Neural cell (in vitro differentiated cells): ENCODE results near the gene AK3. TPM values are rescaled to one million over a fixed set of nuclear protein-coding genes. Genes with fewer than 3 reads are reported as not detected.

Source experiments
- H2AFZ ChIP-seq: fragments of 200-600, 300-800 bp; sonication (generic), shearing (Covaris generic); 2 replicates; pipeline ENCODE4 v1.6.0; 2014; ENCODE audit warnings: low read depth, mild to moderate bottlenecking, antibody characterized with exemption, low read length, moderate library complexity
- H3F3A ChIP-seq: fragments of 200-600 bp; shearing (Covaris generic); 2 replicates; pipeline ENCODE4 v1.6.1; 2016; ENCODE audit warnings: mild to moderate bottlenecking, moderate library complexity, mixed read lengths, antibody characterized with exemption, low read length; ENCODE audit not compliant: insufficient read depth, poor library complexity, severe bottlenecking
- H3K27ac ChIP-seq: fragments of 200-600, 300-800 bp; sonication (generic), shearing (Covaris generic); 2 replicates; pipeline ENCODE4 v1.5.1; 2014; ENCODE audit warnings: mild to moderate bottlenecking, low read length, moderate library complexity
- H3K27me3 ChIP-seq: fragments of 300-800, 200-600 bp; sonication (generic), shearing (Covaris generic); 2 replicates; pipeline ENCODE4 v1.6.0; 2014; ENCODE audit warnings: mild to moderate bottlenecking, low read depth, low read length, moderate library complexity; ENCODE audit not compliant: insufficient read depth
- H3K36me3 ChIP-seq: fragments of 300-800, 200-600 bp; sonication (generic), shearing (Covaris generic); 2 replicates; pipeline ENCODE4 v1.5.1; 2014; ENCODE audit warnings: mild to moderate bottlenecking, antibody characterized with exemption, low read length, moderate library complexity; ENCODE audit not compliant: insufficient read depth
- H3K4me2 ChIP-seq: fragments of 300-800, 200-600 bp; sonication (generic), shearing (Covaris generic); 2 replicates; pipeline ENCODE4 v1.6.0; 2014; ENCODE audit warnings: mild to moderate bottlenecking, low read length
- H3K4me3 ChIP-seq: fragments of 300-800, 200-600 bp; sonication (generic), shearing (Covaris generic); 2 replicates; pipeline ENCODE4 v1.5.1; 2014; ENCODE audit warnings: mild to moderate bottlenecking, low read length, moderate library complexity
- H3K79me2 ChIP-seq: fragments of 200-600 bp; shearing (Covaris generic); replicated peaks from 2 replicates; pipeline ENCODE4 v1.6.0; 2014; ENCODE audit warnings: mild to moderate bottlenecking, low read length, moderate library complexity; ENCODE audit not compliant: insufficient read depth
- H3K9ac ChIP-seq: fragments of 300-800, 200-600 bp; sonication (generic), shearing (Covaris generic); 2 replicates; pipeline ENCODE4 v1.6.1; 2016; ENCODE audit warnings: mild to moderate bottlenecking, low read length, mixed read lengths
- H3K9me2 ChIP-seq: fragments of 200-600 bp; shearing (Covaris generic); 2 replicates; pipeline ENCODE4 v1.6.1; 2016; ENCODE audit warnings: mild to moderate bottlenecking, low read length, mixed read lengths; ENCODE audit not compliant: insufficient read depth
- H3K9me3 ChIP-seq: fragments of 200-600, 300-800 bp; sonication (generic), shearing (Covaris generic); 2 replicates; pipeline ENCODE4 v1.6.1; 2016; ENCODE audit warnings: mild to moderate bottlenecking, mixed run types, low read length, moderate library complexity, mixed read lengths
- H4K20me1 ChIP-seq: fragments of 200-600 bp; shearing (Covaris generic); 2 replicates; pipeline ENCODE4 v1.6.1; 2016; ENCODE audit warnings: mild to moderate bottlenecking, mixed run types; ENCODE audit not compliant: insufficient read depth
- CTCF ChIP-seq: fragments of 450-650 bp; IDR thresholded peaks from 2 replicates; pipeline ENCODE4 v1.5.1; 2014; ENCODE audit warnings: antibody characterized with exemption, mild to moderate bottlenecking, moderate library complexity; ENCODE audit not compliant: poor library complexity, severe bottlenecking
- EP300 ChIP-seq: fragments of 450-650 bp; conservative IDR thresholded peaks from 2 replicates; pipeline ENCODE4 v1.6.1; 2014; ENCODE audit warnings: antibody characterized with exemption, mild to moderate bottlenecking, moderate library complexity; ENCODE audit not compliant: poor library complexity, severe bottlenecking
- EZH2 ChIP-seq: fragments of 200-600, 300-800 bp; shearing (Covaris generic), sonication (generic); IDR thresholded peaks from 2 replicates; pipeline ENCODE4 v1.6.1; 2014; ENCODE audit warnings: antibody characterized with exemption, low read length, borderline replicate concordance, mild to moderate bottlenecking; ENCODE audit not compliant: insufficient read depth, poor library complexity, severe bottlenecking
- MXI1 ChIP-seq: fragments of 450-650 bp; conservative IDR thresholded peaks from 2 replicates; pipeline ENCODE4 v1.6.1; 2014; ENCODE audit warnings: antibody characterized with exemption, mild to moderate bottlenecking; ENCODE audit not compliant: poor library complexity, severe bottlenecking
- POLR2AphosphoS5 ChIP-seq: IDR thresholded peaks from 2 replicates; pipeline ENCODE4 v1.6.1; 2012
- RAD21 ChIP-seq: fragments of 450-650 bp; conservative IDR thresholded peaks from 2 replicates; pipeline ENCODE4 v1.6.1; 2014; ENCODE audit warnings: antibody characterized with exemption, mild to moderate bottlenecking, moderate library complexity
- REST ChIP-seq: IDR thresholded peaks from 2 replicates; pipeline ENCODE4 v1.6.1; 2012; ENCODE audit warnings: borderline replicate concordance
- SMC3 ChIP-seq: fragments of 450-650 bp; conservative IDR thresholded peaks from 2 replicates; pipeline ENCODE4 v1.6.1; 2014; ENCODE audit warnings: antibody characterized with exemption, mild to moderate bottlenecking, moderate library complexity; ENCODE audit not compliant: poor library complexity
- TAF1 ChIP-seq: IDR thresholded peaks from 2 replicates; pipeline ENCODE4 v1.6.1; 2012; ENCODE audit warnings: low read depth
- polyA plus RNA-seq: library from polyadenylated mRNA; depleted of rRNA; stranded (reverse); fragments of >200 nt; gene quantifications from 2 replicates; pipeline ENCODE4 v1.2.3, GENCODE V29; 2014

AK3 gene
- polyA plus RNA-seq, 1 donor from 2014 or later, result 73.7 TPM

GRCh38 chr9:4709380-4709779 lies 31.6 kb downstream of the AK3 start:
- H3K4me2 ChIP-seq, result no peak overlapping the region
- no peaks in the 10 kb centered on the region for H3F3A ChIP-seq
- H2AFZ ChIP-seq, result no peak overlapping the region
- H3K9ac ChIP-seq, result no peak overlapping the region
- H3K79me2 ChIP-seq, result no peaks in the 10 kb centered on the region
- H3K4me3 ChIP-seq, result no peak overlapping the region
- H3K36me3 ChIP-seq, result peaks cover 16% of the 10 kb centered on the region
- H3K27ac ChIP-seq, result no peak overlapping the region
- H3K9me3 ChIP-seq, result no peaks in the 10 kb centered on the region
- TF ChIP-seq MXI1, result no peak
- no peak for TF ChIP-seq EZH2
- no peak for TF ChIP-seq EP300
- no peak for TF ChIP-seq SMC3
- no peak for TF ChIP-seq CTCF
- TF ChIP-seq POLR2AphosphoS5, result no peak
- TF ChIP-seq REST, result no peak
- no peak for TF ChIP-seq RAD21
- TF ChIP-seq TAF1, result no peak
- H4K20me1 ChIP-seq, result no peaks in the 10 kb centered on the region
- H3K27me3 ChIP-seq, result no peaks in the 10 kb centered on the region
- H3K9me2 ChIP-seq, result no peaks in the 10 kb centered on the region

- Histone ChIP-seq H3K27ac (no peak overlapping the region), H3K36me3 (peaks cover 16% of the 10 kb centered on the region), H3F3A (no peaks in the 10 kb centered on the region)
Observed at GRCh38 chr9:4706971-4707622, 33.9 kb downstream of the AK3 start.

More at GRCh38 chr9:4706971-4707622, 33.9 kb downstream of the AK3 start:
- H3K4me2 ChIP-seq, result no peak overlapping the region
- no peaks in the 10 kb centered on the region for H3K9me3 ChIP-seq
- TF ChIP-seq MXI1 (no peak), RAD21 (no peak), TAF1 (no peak), REST (no peak), POLR2AphosphoS5 (no peak), CTCF (no peak), EZH2 (no peak), EP300 (no peak)
- H3K27me3 ChIP-seq, result no peaks in the 10 kb centered on the region
- H3K4me3 ChIP-seq, result no peak overlapping the region
- H3K9ac ChIP-seq, result no peak overlapping the region
- H2AFZ ChIP-seq, result no peak overlapping the region
- H4K20me1 ChIP-seq, result no peaks in the 10 kb centered on the region
- H3K9me2 ChIP-seq, result no peaks in the 10 kb centered on the region
- H3K79me2 ChIP-seq, result no peaks in the 10 kb centered on the region
